MCF 10A (cell line): Measurements from ENCODE around the gene CCIN. TPM values are rescaled to one million over a fixed set of nuclear protein-coding genes. Genes with fewer than 3 reads are reported as not detected.
A peak's percentile ranks its signal among the peaks of the same experiment; 100 is the strongest.

ENCODE experiments used
- BruUV-seq: library from RNA; stranded (reverse); fragments of 400-500 nt; replicated peaks from 2 replicates; lab custom pipeline; 2021; lab: Mats Ljungman, UMichigan
- CTCF ChIA-PET: fragments of 300-600 bp; sonication (Branson Sonifier 250); formaldehyde crosslinking; extraction: SDS; loops from one replicate; lab custom pipeline; 2021; ENCODE audit warnings: antibody characterized with exemption, inconsistent platforms; lab: Yijun Ruan, JAX
- POLR2A ChIA-PET: fragments of 300-600, 350-650 bp; sonication (Branson Sonifier 250); formaldehyde crosslinking; extraction: SDS; loops from one replicate; lab custom pipeline; 2020; ENCODE audit warnings: antibody characterized with exemption, inconsistent platforms; lab: Yijun Ruan, JAX
- DNase-seq: peaks from one replicate; pipeline ENCODE4 v3.0.0-alpha.2; 2018; ENCODE audit not compliant: unreplicated experiment
- H3K27ac Mint-ChIP-seq: one replicate; pipeline ENCODE4 v1.8.0; 2022; ENCODE audit warnings: mild to moderate bottlenecking, low read depth, mixed read lengths; ENCODE audit not compliant: unreplicated experiment
- H3K27me3 Mint-ChIP-seq: one replicate; pipeline ENCODE4 v1.8.0; 2022; ENCODE audit warnings: mixed read lengths; ENCODE audit not compliant: insufficient read depth, unreplicated experiment
- H3K36me3 Mint-ChIP-seq: one replicate; pipeline ENCODE4 v1.8.0; 2022; ENCODE audit warnings: mild to moderate bottlenecking, moderate library complexity, mixed read lengths; ENCODE audit not compliant: insufficient read depth, unreplicated experiment
- H3K4me1 Mint-ChIP-seq: one replicate; pipeline ENCODE4 v1.8.0; 2022; ENCODE audit warnings: mixed read lengths; ENCODE audit not compliant: insufficient read depth, unreplicated experiment
- H3K4me3 Mint-ChIP-seq: one replicate; pipeline ENCODE4 v1.8.0; 2022; ENCODE audit warnings: mild to moderate bottlenecking, moderate library complexity, mixed read lengths; ENCODE audit not compliant: unreplicated experiment
- H3K9me3 Mint-ChIP-seq: one replicate; pipeline ENCODE4 v1.8.0; 2022; ENCODE audit warnings: mixed read lengths; ENCODE audit not compliant: unreplicated experiment
- CTCF ChIP-seq: fragments of 200-600 bp; IDR thresholded peaks from one replicate; pipeline ENCODE4 v1.8.0; 2022; ENCODE audit warnings: antibody characterized with exemption, mild to moderate bottlenecking; ENCODE audit not compliant: unreplicated experiment
- intact Hi-C: fragments of 100-400 bp; cut with micrococcal nuclease; formaldehyde crosslinking; loops from 2 replicates; pipeline ENCODE4 v1.14.1; 2022
- total RNA-seq: library from RNA; stranded (reverse); gene quantifications from 2 replicates; pipeline ENCODE4 v1.2.3, GENCODE V29; 2022

Gene CCIN
- total RNA-seq, 1 experiment from 2014 or later: not detected

GRCh38 chr9:36207016-36207415, 37.8 kb downstream of the CCIN start:
- ChIA-PET POLR2A (interaction anchor here (0.6 to 1.9 kb wide), 4 partner anchors 16 to 156 kb away, joined by 3 to 9 read pairs (median 4); partner anchors contain the start of gene CLTA), CTCF (interaction anchor here (1.1 to 1.2 kb wide), 2 partner anchors 9 to 17 kb away, joined by 3 to 4 read pairs; no protein-coding TSS in a partner anchor)
- no TSS peak for BruUV-seq
- no peak for DNase-seq
- H3K27me3 Mint-ChIP-seq: no peaks in the 10 kb centered on the region
- no peaks in the 10 kb centered on the region for H3K4me1 Mint-ChIP-seq
- peaks cover 93% of the 10 kb centered on the region for H3K36me3 Mint-ChIP-seq
- H3K27ac Mint-ChIP-seq: no peak overlapping the region
- intact Hi-C loops: no loop called here
- no peaks in the 10 kb centered on the region for H3K9me3 Mint-ChIP-seq
- TF ChIP-seq CTCF: no peak
- no peak overlapping the region for H3K4me3 Mint-ChIP-seq

GRCh38 chr9:36207546-36208012, 38.4 kb downstream of the CCIN start:
- BruUV-seq: no TSS peak
- intact Hi-C loops: no loop called here
- TF ChIP-seq CTCF: no peak
- Mint-ChIP-seq H3K4me3 (no peak overlapping the region), H3K27me3 (no peaks in the 10 kb centered on the region), H3K4me1 (no peaks in the 10 kb centered on the region), H3K27ac (peak overlapping the region; percentile 46), H3K36me3 (peaks cover 92% of the 10 kb centered on the region), H3K9me3 (no peaks in the 10 kb centered on the region)
- CTCF ChIA-PET: interaction anchor here (1.1 to 1.2 kb wide), 2 partner anchors 8 to 18 kb away, joined by 3 to 4 read pairs; no protein-coding TSS in a partner anchor
- no peak for DNase-seq
- POLR2A ChIA-PET: interaction anchor here (0.6 to 1.9 kb wide), 3 partner anchors 16 to 156 kb away, joined by 3 to 9 read pairs (median 3); partner anchors contain the start of gene CLTA

GRCh38 chr9:36208521-36209253, 39.5 kb downstream of the CCIN start:
- TF ChIP-seq CTCF: no peak
- peaks cover 90% of the 10 kb centered on the region for H3K36me3 Mint-ChIP-seq
- no peak overlapping the region for H3K4me3 Mint-ChIP-seq
- peak overlapping the region; percentile 46 for H3K27ac Mint-ChIP-seq
- CTCF ChIA-PET: interaction anchor here (0.6 kb wide), 1 partner anchor 17 kb away, joined by 3 read pairs; no protein-coding TSS in a partner anchor
- H3K4me1 Mint-ChIP-seq: no peaks in the 10 kb centered on the region
- DNase-seq: no peak
- intact Hi-C loops: no loop called here
- no peaks in the 10 kb centered on the region for H3K9me3 Mint-ChIP-seq
- H3K27me3 Mint-ChIP-seq: no peaks in the 10 kb centered on the region
- POLR2A ChIA-PET: no interaction called here
- no TSS peak for BruUV-seq

- ChIA-PET CTCF (interaction anchor here (0.8 to 0.9 kb wide), 2 partner anchors 107 to 108 kb away, joined by 3 read pairs; no protein-coding TSS in a partner anchor), POLR2A (interaction anchor here (0.9 kb wide), 1 partner anchor 15 kb away, joined by 3 read pairs; no protein-coding TSS in a partner anchor)
- H3K27ac Mint-ChIP-seq: no peak overlapping the region
- no peak for DNase-seq
- H3K9me3 Mint-ChIP-seq: no peaks in the 10 kb centered on the region
- BruUV-seq: no TSS peak
- no peaks in the 10 kb centered on the region for H3K4me1 Mint-ChIP-seq
- H3K36me3 Mint-ChIP-seq: peaks cover 80% of the 10 kb centered on the region
- no peak for TF ChIP-seq CTCF
- intact Hi-C loops: no loop called here
- H3K27me3 Mint-ChIP-seq: no peaks in the 10 kb centered on the region
- H3K4me3 Mint-ChIP-seq: no peak overlapping the region
Measured at GRCh38 chr9:36210722-36211121, 41.5 kb downstream of the CCIN start.
